ENCODE measurements around the gene LIN7C.

The LIN7C gene

GRCh38 chr11:27471589-27472397 is 34.8 kb downstream of the LIN7C start:
- no peaks in the 10 kb centered on the region for H3K79me2 ChIP-seq (ENCODE audit: control insufficient read depth, low read length)
- H3K4me1 ChIP-seq (ENCODE audit: control insufficient read depth, low read length), result peaks cover 7% of the 10 kb centered on the region; the same call in 1 of the 2 replicates
- no peak overlapping the region for H3K27ac ChIP-seq (ENCODE audit: low read depth, low read length)
- peak overlapping the region; percentile 63 for H3K4me2 ChIP-seq (ENCODE audit: low read length)
- TF ChIP-seq EZH2phosphoT487 (IDR thresholded peaks at IDR 0.05; ENCODE audit: borderline replicate concordance, low read length) (0 out of 2 replicates have a peak, but pooled peaks have one; percentile 65), CTCF (IDR thresholded peaks at IDR 0.05; ENCODE audit: low read depth, low read length, poor library complexity, severe bottlenecking) (no peak)
- no peaks in the 10 kb centered on the region for H3K9me3 ChIP-seq (ENCODE audit: control insufficient read depth, insufficient read depth, low read length)
- H3K36me3 ChIP-seq (ENCODE audit: control insufficient read depth, low read length), result no peaks in the 10 kb centered on the region
- H3K9me2 ChIP-seq (replicated peaks; ENCODE audit: control insufficient read depth, low read length), result no peaks in the 10 kb centered on the region
- H3F3A ChIP-seq (ENCODE audit: control insufficient read depth, insufficient read depth), result 0 out of 2 replicates have a peak, but pooled peaks cover 3% of the 10 kb centered on the region
- H3K4me3 ChIP-seq (ENCODE audit: low read length), result peak overlapping the region; percentile 67
- H3K27me3 ChIP-seq (ENCODE audit: control insufficient read depth, low read length), result peaks cover 45% of the 10 kb centered on the region
- H4K20me1 ChIP-seq (ENCODE audit: control insufficient read depth, insufficient read depth, low read depth, low read length), result no peaks in the 10 kb centered on the region

DNA sequence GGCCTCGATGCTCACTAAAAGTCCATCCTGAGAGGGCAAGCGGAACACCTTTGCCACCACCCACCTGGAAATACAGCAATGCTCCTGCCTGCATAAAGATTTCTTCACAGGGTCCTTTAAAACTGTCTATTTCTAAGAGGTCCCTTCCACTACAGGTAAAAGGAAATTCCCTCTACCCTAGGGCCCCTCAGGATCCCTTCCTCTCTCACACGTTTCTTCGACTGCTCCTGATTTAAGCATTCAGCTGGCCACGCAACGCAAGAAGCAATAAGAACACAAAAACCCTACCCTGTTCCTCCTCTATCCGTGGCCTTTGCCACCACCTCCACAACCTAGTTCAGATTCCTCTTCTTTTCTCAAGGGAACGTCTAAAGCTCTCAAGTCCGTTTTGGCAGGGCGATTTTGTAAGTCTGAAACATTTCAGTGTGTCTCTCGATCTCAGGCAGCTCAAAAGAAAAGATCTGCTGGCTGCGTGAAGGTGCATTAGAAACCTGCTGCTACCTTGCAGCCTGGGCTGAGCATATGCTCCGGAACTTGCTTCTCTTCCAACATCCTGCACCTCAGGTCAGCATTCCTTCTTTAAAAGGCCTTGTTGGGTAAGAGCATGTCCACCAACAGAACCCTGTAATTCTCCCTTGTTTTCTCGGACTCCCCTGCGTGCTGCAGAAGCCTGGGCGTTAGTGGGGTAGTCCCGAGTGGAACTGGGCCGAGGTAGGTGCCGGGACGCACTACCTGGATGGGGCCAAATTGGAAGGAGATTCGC is 35.6 kb downstream of the LIN7C start:
- Histone ChIP-seq H3K79me2 (ENCODE audit: control insufficient read depth, low read length) (no peaks in the 10 kb centered on the region), H3K27ac (ENCODE audit: low read depth, low read length) (no peak overlapping the region), H3K4me1 (ENCODE audit: control insufficient read depth, low read length) (peaks cover 7% of the 10 kb centered on the region; the same call in 1 of the 2 replicates), H3K36me3 (ENCODE audit: control insufficient read depth, low read length) (no peaks in the 10 kb centered on the region), H3F3A (ENCODE audit: control insufficient read depth, insufficient read depth) (0 out of 2 replicates have a peak, but pooled peaks cover 3% of the 10 kb centered on the region), H3K4me3 (ENCODE audit: low read length) (peak overlapping the region; percentile 67), H3K9me2 (replicated peaks; ENCODE audit: control insufficient read depth, low read length) (no peaks in the 10 kb centered on the region), H4K20me1 (ENCODE audit: control insufficient read depth, insufficient read depth, low read depth, low read length) (no peaks in the 10 kb centered on the region), H3K4me2 (ENCODE audit: low read length) (peak overlapping the region; percentile 63), H3K27me3 (ENCODE audit: control insufficient read depth, low read length) (peaks cover 45% of the 10 kb centered on the region), H3K9me3 (ENCODE audit: control insufficient read depth, insufficient read depth, low read length) (no peaks in the 10 kb centered on the region)
- TF ChIP-seq CTCF (IDR thresholded peaks at IDR 0.05; ENCODE audit: low read depth, low read length, poor library complexity, severe bottlenecking) (no peak), EZH2phosphoT487 (IDR thresholded peaks at IDR 0.05; ENCODE audit: borderline replicate concordance, low read length) (no peak)

- Histone ChIP-seq H3K27me3 (ENCODE audit: control insufficient read depth, low read length) (peaks cover 45% of the 10 kb centered on the region), H3K4me2 (ENCODE audit: low read length) (no peak overlapping the region), H3K9me2 (replicated peaks; ENCODE audit: control insufficient read depth, low read length) (no peaks in the 10 kb centered on the region), H3K79me2 (ENCODE audit: control insufficient read depth, low read length) (no peaks in the 10 kb centered on the region), H3F3A (ENCODE audit: control insufficient read depth, insufficient read depth) (0 out of 2 replicates have a peak, but pooled peaks cover 3% of the 10 kb centered on the region), H3K27ac (ENCODE audit: low read depth, low read length) (no peak overlapping the region), H3K36me3 (ENCODE audit: control insufficient read depth, low read length) (no peaks in the 10 kb centered on the region), H3K4me1 (ENCODE audit: control insufficient read depth, low read length) (peaks cover 7% of the 10 kb centered on the region; the same call in 1 of the 2 replicates), H4K20me1 (ENCODE audit: control insufficient read depth, insufficient read depth, low read depth, low read length) (no peaks in the 10 kb centered on the region), H3K9me3 (ENCODE audit: control insufficient read depth, insufficient read depth, low read length) (no peaks in the 10 kb centered on the region), H3K4me3 (ENCODE audit: low read length) (no peak overlapping the region)
- TF ChIP-seq CTCF (IDR thresholded peaks at IDR 0.05; ENCODE audit: low read depth, low read length, poor library complexity, severe bottlenecking) (no peak), EZH2phosphoT487 (IDR thresholded peaks at IDR 0.05; ENCODE audit: borderline replicate concordance, low read length) (no peak)
Observed at GRCh38 chr11:27470166-27470565, 36.4 kb downstream of the LIN7C start.

Data from DOHH2 (cell line).